HepG2 (cell line): ENCODE measurements around the gene LBR. TPM values are rescaled to one million over a fixed set of nuclear protein-coding genes. Genes with fewer than 3 reads are reported as not detected.

ENCODE experiments used
- BRD4 ChIP-seq: sonication (generic); formaldehyde crosslinking; IDR thresholded peaks from 2 replicates; pipeline ENCODE4 v1.4.0; 2020; ENCODE audit warnings: missing genetic modification reagents
- CREB1 ChIP-seq, 2 experiments: fragments of 450-650 bp in 1 of 2; IDR thresholded peaks; 2 replicates each; pipeline ENCODE4 v1.6.1; 2016 to 2017; ENCODE audit warnings: control low read depth in 1 of 2, mild to moderate bottlenecking in 1 of 2, missing compliant biosample characterization in 1 of 2, missing genetic modification characterization in 1 of 2
- FOSL1 ChIP-seq: sonication (generic); formaldehyde crosslinking; IDR thresholded peaks from 2 replicates; pipeline ENCODE4 v1.9.0; 2021; ENCODE audit warnings: missing genetic modification reagents, borderline replicate concordance
- GLI4 ChIP-seq: sonication (generic); formaldehyde crosslinking; IDR thresholded peaks from 2 replicates; pipeline ENCODE4 v1.5.1; 2020; ENCODE audit warnings: missing genetic modification reagents, mild to moderate bottlenecking, moderate library complexity, borderline replicate concordance
- IRF2 ChIP-seq: IDR thresholded peaks from 2 replicates; pipeline ENCODE4 v1.6.1; 2018; ENCODE audit warnings: missing genetic modification reagents, missing compliant biosample characterization
- ONECUT2 ChIP-seq: sonication (generic); formaldehyde crosslinking; IDR thresholded peaks from 2 replicates; pipeline ENCODE4 v1.4.0; 2020; ENCODE audit warnings: missing genetic modification reagents
- TAF1 ChIP-seq: sonication (generic); formaldehyde crosslinking; IDR thresholded peaks from 2 replicates; pipeline ENCODE4 v1.4.0; 2020; ENCODE audit warnings: missing genetic modification reagents
- ZNF33B ChIP-seq: sonication (generic); formaldehyde crosslinking; IDR thresholded peaks from 2 replicates; pipeline ENCODE4 v1.5.1; 2020; ENCODE audit warnings: mild to moderate bottlenecking, missing genetic modification reagents
- ZNF629 ChIP-seq: sonication (generic); formaldehyde crosslinking; conservative IDR thresholded peaks from 2 replicates; pipeline ENCODE4 v1.5.0; 2020; ENCODE audit warnings: missing genetic modification reagents
- ZNF782 ChIP-seq: sonication (generic); formaldehyde crosslinking; IDR thresholded peaks from 2 replicates; pipeline ENCODE4 v1.4.0; 2020; ENCODE audit warnings: missing genetic modification reagents, mild to moderate bottlenecking, borderline replicate concordance
- polyA plus RNA-seq, 8 experiments: library from polyadenylated mRNA; depleted of rRNA in 3 of 8; stranded (reverse) in 7 of 8; unstranded in 1 of 8; fragments of >200 nt; fragmentation: Illumina TruSeq in 4 of 8; extraction: Trizol in 4 of 8; gene quantifications; 2 replicates each; pipeline versions ENCODE4 v1.2.1 to v1.2.3, GENCODE V29; 2011 to 2016; ENCODE audit warnings: low read depth in 4 of 8, missing spikeins in 1 of 8, mixed read lengths in 1 of 8; ENCODE audit not compliant: insufficient read depth in 1 of 8
- total RNA-seq, 5 experiments: library from RNA; depleted of rRNA; stranded (reverse); fragments of >200 nt; fragmentation: Illumina TruSeq; extraction: Trizol; gene quantifications; 2 replicates each; pipeline ENCODE4 v1.2.3, GENCODE V29; 2016; ENCODE audit warnings: low read depth in 1 of 5
- TF ChIP-seq, protein P1 (sequence below): sonication (generic); formaldehyde crosslinking; IDR thresholded peaks from 2 replicates; pipeline ENCODE4 v1.5.1; 2020; ENCODE audit warnings: missing genetic modification reagents, mild to moderate bottlenecking, borderline replicate concordance
- TF ChIP-seq, protein P2 (sequence below): sonication (generic); formaldehyde crosslinking; IDR thresholded peaks from 2 replicates; pipeline ENCODE4 v1.4.0; 2020; ENCODE audit warnings: low read depth, mild to moderate bottlenecking, missing genetic modification reagents
- TF ChIP-seq, protein P3 (sequence below): sonication (generic); formaldehyde crosslinking; IDR thresholded peaks from 2 replicates; pipeline ENCODE4 v1.4.0; 2020; ENCODE audit warnings: mild to moderate bottlenecking, missing genetic modification reagents, borderline replicate concordance
- TF ChIP-seq, protein P4 (sequence below): sonication (generic); formaldehyde crosslinking; IDR thresholded peaks from 2 replicates; pipeline ENCODE4 v1.5.0; 2020; ENCODE audit warnings: mild to moderate bottlenecking, low read depth, missing genetic modification reagents, borderline replicate concordance
- TF ChIP-seq, protein P5 (sequence below): sonication (generic); formaldehyde crosslinking; IDR thresholded peaks from 2 replicates; pipeline ENCODE4 v1.4.0; 2020; ENCODE audit warnings: missing genetic modification reagents, borderline replicate concordance

Gene LBR
- total and polyA plus RNA-seq, 2 of the 13 experiments (the other 11 are each of a cell fraction or from before 2014, with no cell fraction given) = 38.9 to 76.7 TPM

DNA sequence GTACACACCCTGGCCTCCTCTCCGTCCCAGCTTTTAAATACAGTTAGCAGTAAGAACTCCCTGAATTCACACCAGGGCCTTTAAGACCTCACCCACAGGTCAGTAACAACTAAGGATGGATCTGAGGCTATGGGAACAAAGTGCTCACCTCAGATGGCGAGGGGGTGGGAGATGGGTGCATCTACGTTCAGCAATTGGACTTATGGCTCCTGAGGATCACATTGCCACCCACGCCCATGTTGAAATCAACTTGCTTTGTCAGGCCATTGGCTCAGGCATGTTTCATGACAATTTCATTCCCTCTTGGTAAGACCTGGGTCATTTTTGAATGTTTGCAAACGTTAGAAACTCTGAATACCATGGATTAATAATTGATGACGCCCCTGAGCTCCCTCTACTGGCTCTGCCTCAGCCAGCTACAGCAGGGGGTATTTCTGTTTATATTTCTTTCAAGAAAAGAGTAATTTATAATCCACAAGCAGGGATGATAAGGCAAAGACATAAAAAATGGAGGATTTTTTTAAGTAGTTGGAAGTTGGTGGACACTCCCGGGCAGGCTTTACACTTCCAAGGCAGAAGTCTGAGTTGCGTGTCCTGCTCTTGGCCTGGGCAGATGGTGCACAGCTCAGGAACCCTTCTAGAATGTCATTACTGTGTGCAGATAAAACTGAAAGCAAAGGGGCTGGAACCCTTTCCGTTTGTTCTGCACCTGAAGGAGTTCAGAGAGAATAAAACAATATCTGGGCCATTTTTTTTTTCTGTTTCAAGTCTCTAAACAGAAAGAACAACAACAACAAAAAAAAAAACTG lies 13.7 kb upstream of the LBR start (continued):
- TF ChIP-seq, protein P1, sequence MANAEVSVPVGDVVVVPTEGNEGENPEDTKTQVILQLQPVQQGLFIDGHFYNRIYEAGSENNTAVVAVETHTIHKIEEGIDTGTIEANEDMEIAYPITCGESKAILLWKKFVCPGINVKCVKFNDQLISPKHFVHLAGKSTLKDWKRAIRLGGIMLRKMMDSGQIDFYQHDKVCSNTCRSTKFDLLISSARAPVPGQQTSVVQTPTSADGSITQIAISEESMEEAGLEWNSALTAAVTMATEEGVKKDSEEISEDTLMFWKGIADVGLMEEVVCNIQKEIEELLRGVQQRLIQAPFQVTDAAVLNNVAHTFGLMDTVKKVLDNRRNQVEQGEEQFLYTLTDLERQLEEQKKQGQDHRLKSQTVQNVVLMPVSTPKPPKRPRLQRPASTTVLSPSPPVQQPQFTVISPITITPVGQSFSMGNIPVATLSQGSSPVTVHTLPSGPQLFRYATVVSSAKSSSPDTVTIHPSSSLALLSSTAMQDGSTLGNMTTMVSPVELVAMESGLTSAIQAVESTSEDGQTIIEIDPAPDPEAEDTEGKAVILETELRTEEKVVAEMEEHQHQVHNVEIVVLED (CRISPR knock-in tag) = peak; percentile 23; the same call in 1 of the 2 replicates
- TF ChIP-seq ZNF629 (CRISPR knock-in tag) (no peak), ZNF782 (no peak), BRD4 (CRISPR knock-in tag) (no peak), TAF1 (no peak; the same call in 1 of the 2 replicates), ZNF33B (CRISPR knock-in tag) (no peak), GLI4 (no peak), CREB1 (IDR thresholded peaks at IDR 0.05) (peak; percentile 53; the same call in 1 of the 2 replicates), CREB1 (CRISPR knock-in tag; IDR thresholded peaks at IDR 0.05) (peak; percentile 59), FOSL1 (no peak), IRF2 (no peak), ONECUT2 (CRISPR knock-in tag) (no peak)
- TF ChIP-seq, protein P2, sequence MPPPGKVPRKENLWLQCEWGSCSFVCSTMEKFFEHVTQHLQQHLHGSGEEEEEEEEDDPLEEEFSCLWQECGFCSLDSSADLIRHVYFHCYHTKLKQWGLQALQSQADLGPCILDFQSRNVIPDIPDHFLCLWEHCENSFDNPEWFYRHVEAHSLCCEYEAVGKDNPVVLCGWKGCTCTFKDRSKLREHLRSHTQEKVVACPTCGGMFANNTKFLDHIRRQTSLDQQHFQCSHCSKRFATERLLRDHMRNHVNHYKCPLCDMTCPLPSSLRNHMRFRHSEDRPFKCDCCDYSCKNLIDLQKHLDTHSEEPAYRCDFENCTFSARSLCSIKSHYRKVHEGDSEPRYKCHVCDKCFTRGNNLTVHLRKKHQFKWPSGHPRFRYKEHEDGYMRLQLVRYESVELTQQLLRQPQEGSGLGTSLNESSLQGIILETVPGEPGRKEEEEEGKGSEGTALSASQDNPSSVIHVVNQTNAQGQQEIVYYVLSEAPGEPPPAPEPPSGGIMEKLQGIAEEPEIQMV (CRISPR knock-in tag) = no peak
- TF ChIP-seq, protein P3, sequence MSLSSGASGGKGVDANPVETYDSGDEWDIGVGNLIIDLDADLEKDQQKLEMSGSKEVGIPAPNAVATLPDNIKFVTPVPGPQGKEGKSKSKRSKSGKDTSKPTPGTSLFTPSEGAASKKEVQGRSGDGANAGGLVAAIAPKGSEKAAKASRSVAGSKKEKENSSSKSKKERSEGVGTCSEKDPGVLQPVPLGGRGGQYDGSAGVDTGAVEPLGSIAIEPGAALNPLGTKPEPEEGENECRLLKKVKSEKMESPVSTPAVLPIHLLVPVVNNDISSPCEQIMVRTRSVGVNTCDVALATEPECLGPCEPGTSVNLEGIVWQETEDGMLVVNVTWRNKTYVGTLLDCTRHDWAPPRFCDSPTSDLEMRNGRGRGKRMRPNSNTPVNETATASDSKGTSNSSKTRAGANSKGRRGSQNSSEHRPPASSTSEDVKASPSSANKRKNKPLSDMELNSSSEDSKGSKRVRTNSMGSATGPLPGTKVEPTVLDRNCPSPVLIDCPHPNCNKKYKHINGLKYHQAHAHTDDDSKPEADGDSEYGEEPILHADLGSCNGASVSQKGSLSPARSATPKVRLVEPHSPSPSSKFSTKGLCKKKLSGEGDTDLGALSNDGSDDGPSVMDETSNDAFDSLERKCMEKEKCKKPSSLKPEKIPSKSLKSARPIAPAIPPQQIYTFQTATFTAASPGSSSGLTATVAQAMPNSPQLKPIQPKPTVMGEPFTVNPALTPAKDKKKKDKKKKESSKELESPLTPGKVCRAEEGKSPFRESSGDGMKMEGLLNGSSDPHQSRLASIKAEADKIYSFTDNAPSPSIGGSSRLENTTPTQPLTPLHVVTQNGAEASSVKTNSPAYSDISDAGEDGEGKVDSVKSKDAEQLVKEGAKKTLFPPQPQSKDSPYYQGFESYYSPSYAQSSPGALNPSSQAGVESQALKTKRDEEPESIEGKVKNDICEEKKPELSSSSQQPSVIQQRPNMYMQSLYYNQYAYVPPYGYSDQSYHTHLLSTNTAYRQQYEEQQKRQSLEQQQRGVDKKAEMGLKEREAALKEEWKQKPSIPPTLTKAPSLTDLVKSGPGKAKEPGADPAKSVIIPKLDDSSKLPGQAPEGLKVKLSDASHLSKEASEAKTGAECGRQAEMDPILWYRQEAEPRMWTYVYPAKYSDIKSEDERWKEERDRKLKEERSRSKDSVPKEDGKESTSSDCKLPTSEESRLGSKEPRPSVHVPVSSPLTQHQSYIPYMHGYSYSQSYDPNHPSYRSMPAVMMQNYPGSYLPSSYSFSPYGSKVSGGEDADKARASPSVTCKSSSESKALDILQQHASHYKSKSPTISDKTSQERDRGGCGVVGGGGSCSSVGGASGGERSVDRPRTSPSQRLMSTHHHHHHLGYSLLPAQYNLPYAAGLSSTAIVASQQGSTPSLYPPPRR (CRISPR knock-in tag) = 0 out of 2 replicates have a peak, but pooled peaks have one; percentile 19
- TF ChIP-seq, protein P4, sequence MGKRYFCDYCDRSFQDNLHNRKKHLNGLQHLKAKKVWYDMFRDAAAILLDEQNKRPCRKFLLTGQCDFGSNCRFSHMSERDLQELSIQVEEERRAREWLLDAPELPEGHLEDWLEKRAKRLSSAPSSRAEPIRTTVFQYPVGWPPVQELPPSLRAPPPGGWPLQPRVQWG = no peak
- TF ChIP-seq, protein P5, sequence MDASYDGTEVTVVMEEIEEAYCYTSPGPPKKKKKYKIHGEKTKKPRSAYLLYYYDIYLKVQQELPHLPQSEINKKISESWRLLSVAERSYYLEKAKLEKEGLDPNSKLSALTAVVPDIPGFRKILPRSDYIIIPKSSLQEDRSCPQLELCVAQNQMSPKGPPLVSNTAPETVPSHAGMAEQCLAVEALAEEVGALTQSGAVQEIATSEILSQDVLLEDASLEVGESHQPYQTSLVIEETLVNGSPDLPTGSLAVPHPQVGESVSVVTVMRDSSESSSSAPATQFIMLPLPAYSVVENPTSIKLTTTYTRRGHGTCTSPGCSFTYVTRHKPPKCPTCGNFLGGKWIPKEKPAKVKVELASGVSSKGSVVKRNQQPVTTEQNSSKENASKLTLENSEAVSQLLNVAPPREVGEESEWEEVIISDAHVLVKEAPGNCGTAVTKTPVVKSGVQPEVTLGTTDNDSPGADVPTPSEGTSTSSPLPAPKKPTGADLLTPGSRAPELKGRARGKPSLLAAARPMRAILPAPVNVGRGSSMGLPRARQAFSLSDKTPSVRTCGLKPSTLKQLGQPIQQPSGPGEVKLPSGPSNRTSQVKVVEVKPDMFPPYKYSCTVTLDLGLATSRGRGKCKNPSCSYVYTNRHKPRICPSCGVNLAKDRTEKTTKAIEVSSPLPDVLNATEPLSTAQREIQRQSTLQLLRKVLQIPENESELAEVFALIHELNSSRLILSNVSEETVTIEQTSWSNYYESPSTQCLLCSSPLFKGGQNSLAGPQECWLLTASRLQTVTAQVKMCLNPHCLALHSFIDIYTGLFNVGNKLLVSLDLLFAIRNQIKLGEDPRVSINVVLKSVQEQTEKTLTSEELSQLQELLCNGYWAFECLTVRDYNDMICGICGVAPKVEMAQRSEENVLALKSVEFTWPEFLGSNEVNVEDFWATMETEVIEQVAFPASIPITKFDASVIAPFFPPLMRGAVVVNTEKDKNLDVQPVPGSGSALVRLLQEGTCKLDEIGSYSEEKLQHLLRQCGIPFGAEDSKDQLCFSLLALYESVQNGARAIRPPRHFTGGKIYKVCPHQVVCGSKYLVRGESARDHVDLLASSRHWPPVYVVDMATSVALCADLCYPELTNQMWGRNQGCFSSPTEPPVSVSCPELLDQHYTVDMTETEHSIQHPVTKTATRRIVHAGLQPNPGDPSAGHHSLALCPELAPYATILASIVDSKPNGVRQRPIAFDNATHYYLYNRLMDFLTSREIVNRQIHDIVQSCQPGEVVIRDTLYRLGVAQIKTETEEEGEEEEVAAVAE (CRISPR knock-in tag) = no peak
